GM23338 (cell line): Measurements from ENCODE around the gene NUDT15. TPM values are rescaled to one million over a fixed set of nuclear protein-coding genes. Genes with fewer than 3 reads are reported as not detected.
A peak's percentile ranks its signal among the peaks of the same experiment; 100 is the strongest.

Experiments
- ATAC-seq: fragments of 200-7000 bp; cut with Tn5 transposase; 3 replicates; pipeline ENCODE4 v1.9.1; 2020
- DNase-seq: peaks from one replicate; pipeline ENCODE4 v3.0.0-alpha.2; 2015; ENCODE audit warnings: low spot score
- H2AFZ ChIP-seq: fragments of 200-600 bp; sonication (generic); 2 replicates; pipeline ENCODE4 v1.8.0; 2016; ENCODE audit warnings: antibody characterized with exemption, mild to moderate bottlenecking, moderate library complexity
- H3F3A ChIP-seq: fragments of 200-600 bp; sonication (generic); replicated peaks from 2 replicates; pipeline ENCODE4 v1.8.0; 2017; ENCODE audit warnings: antibody characterized with exemption, mixed run types, low read depth
- H3K27ac ChIP-seq: fragments of 200-600 bp; sonication (generic); 2 replicates; pipeline ENCODE4 v1.6.1; 2016; ENCODE audit warnings: low read depth
- H3K27me3 ChIP-seq: fragments of 200-600 bp; sonication (generic); 2 replicates; pipeline ENCODE4 v1.8.0; 2016; ENCODE audit warnings: mild to moderate bottlenecking, mixed run types, moderate library complexity; ENCODE audit not compliant: insufficient read depth
- H3K36me3 ChIP-seq: fragments of 200-600 bp; sonication (generic); 2 replicates; pipeline ENCODE4 v1.8.0; 2016; ENCODE audit warnings: mild to moderate bottlenecking; ENCODE audit not compliant: insufficient read depth
- H3K4me1 ChIP-seq: fragments of 200-600 bp; sonication (generic); 2 replicates; pipeline ENCODE4 v1.8.0; 2016; ENCODE audit warnings: mild to moderate bottlenecking, moderate library complexity; ENCODE audit not compliant: insufficient read depth
- H3K4me2 ChIP-seq: fragments of 200-600 bp; sonication (generic); 2 replicates; pipeline ENCODE4 v1.7.1; 2017; ENCODE audit warnings: mixed run types
- H3K4me3 ChIP-seq: fragments of 200-600 bp; sonication (generic); 2 replicates; pipeline ENCODE4 v1.6.1; 2016; ENCODE audit warnings: mixed run types
- H3K79me2 ChIP-seq: fragments of 200-600 bp; sonication (generic); replicated peaks from 2 replicates; pipeline ENCODE4 v1.8.0; 2017; ENCODE audit warnings: mild to moderate bottlenecking; ENCODE audit not compliant: insufficient read depth
- H3K9me2 ChIP-seq: fragments of 200-600 bp; sonication (generic); 2 replicates; pipeline ENCODE4 v1.8.0; 2017; ENCODE audit not compliant: insufficient read depth
- H4K20me1 ChIP-seq: fragments of 200-600 bp; sonication (generic); replicated peaks from 2 replicates; pipeline ENCODE4 v1.8.0; 2017; ENCODE audit warnings: mild to moderate bottlenecking; ENCODE audit not compliant: insufficient read depth
- H3K27ac Mint-ChIP-seq: 2 replicates; pipeline ENCODE4 v1.8.0; 2020; ENCODE audit warnings: inconsistent platforms, mild to moderate bottlenecking, moderate library complexity, mixed read lengths
- H3K27me3 Mint-ChIP-seq: 3 replicates; pipeline ENCODE4 v1.8.0; 2022; ENCODE audit warnings: low read depth, mild to moderate bottlenecking, moderate library complexity, mixed read lengths, inconsistent platforms; ENCODE audit not compliant: insufficient read depth, poor library complexity
- H3K36me3 Mint-ChIP-seq: 3 replicates; pipeline ENCODE4 v1.8.0; 2021; ENCODE audit warnings: low read depth, mild to moderate bottlenecking, inconsistent platforms, moderate library complexity, mixed read lengths
- H3K4me1 Mint-ChIP-seq: 3 replicates; pipeline ENCODE4 v1.8.0; 2020; ENCODE audit warnings: mild to moderate bottlenecking, inconsistent platforms, mixed read lengths
- H3K4me3 Mint-ChIP-seq: 3 replicates; pipeline ENCODE4 v1.8.0; 2021; ENCODE audit warnings: moderate library complexity, mild to moderate bottlenecking, inconsistent platforms, mixed read lengths
- H3K9me3 Mint-ChIP-seq: 3 replicates; pipeline ENCODE4 v1.8.0; 2020; ENCODE audit warnings: moderate library complexity, mild to moderate bottlenecking, inconsistent platforms, mixed read lengths
- CTCF ChIP-seq, 2 experiments: fragments of 200-600 bp in 1 of 2; sonication (generic) in 1 of 2; conservative IDR thresholded peaks; 2 replicates each; pipeline versions ENCODE4 v1.5.1 to v1.6.1; 2016 to 2017; ENCODE audit warnings: antibody characterized with exemption in 2 of 2, low read depth in 2 of 2, mild to moderate bottlenecking in 2 of 2, moderate library complexity in 1 of 2
- ETS1 ChIP-seq: IDR thresholded peaks from 2 replicates; pipeline ENCODE4 v1.6.1; 2016; ENCODE audit warnings: antibody characterized with exemption
- EZH2 ChIP-seq: fragments of 200-600 bp; sonication (generic); IDR thresholded peaks from one replicate; pipeline ENCODE4 v1.8.0; 2017; ENCODE audit warnings: antibody characterized with exemption, mild to moderate bottlenecking, low read depth; ENCODE audit not compliant: unreplicated experiment
- EZH2phosphoT487 ChIP-seq: fragments of 200-600 bp; sonication (generic); IDR thresholded peaks from one replicate; pipeline ENCODE4 v1.8.1; 2018; ENCODE audit warnings: antibody characterized with exemption; ENCODE audit not compliant: unreplicated experiment
- JUNB ChIP-seq: IDR thresholded peaks from one replicate; pipeline ENCODE4 v1.6.1; 2016; ENCODE audit warnings: antibody characterized with exemption; ENCODE audit not compliant: unreplicated experiment
- NANOG ChIP-seq: IDR thresholded peaks from 2 replicates; pipeline ENCODE4 v1.6.1; 2016; ENCODE audit warnings: antibody characterized with exemption, borderline replicate concordance
- POLR2AphosphoS5 ChIP-seq: IDR thresholded peaks from 2 replicates; pipeline ENCODE4 v1.6.1; 2016; ENCODE audit warnings: antibody characterized with exemption, low read depth
- REST ChIP-seq: IDR thresholded peaks from one replicate; pipeline ENCODE4 v1.6.1; 2018; ENCODE audit warnings: antibody characterized with exemption; ENCODE audit not compliant: unreplicated experiment
- ZNF114 ChIP-seq: fragments of 250-450 bp; sonication (Bioruptor Pico); IDR thresholded peaks from 2 replicates; pipeline ENCODE4 v1.5.0; 2020; ENCODE audit warnings: mild to moderate bottlenecking, moderate library complexity
- ZNF331 ChIP-seq: fragments of 250-450 bp; sonication (Bioruptor Pico); IDR thresholded peaks from 2 replicates; pipeline ENCODE4 v1.5.0; 2020; ENCODE audit warnings: low read depth, mild to moderate bottlenecking, moderate library complexity
- polyA plus RNA-seq: library from polyadenylated mRNA; unstranded; fragments of >200 nt; fragmentation: Nextera tagmentation; extraction: Ambion mirVana; gene quantifications from 2 replicates; pipeline ENCODE4 v1.2.1, GENCODE V29; 2016
- total RNA-seq: library from RNA; depleted of rRNA; stranded (reverse); fragments of >200 nt; shearing (Covaris generic); gene quantifications from 2 replicates; pipeline ENCODE4 v1.2.3, GENCODE V29; 2014

NUDT15 gene
- total and polyA plus RNA-seq, 2 experiments from 2014 or later = 59.3 TPM

- TF ChIP-seq EZH2 = no peak
- TF ChIP-seq JUNB = no peak
- no peak for TF ChIP-seq ETS1
- no peak for TF ChIP-seq POLR2AphosphoS5
- TF ChIP-seq REST = no peak
Measured at GRCh38 chr13:47997384-47997783, 40.1 kb upstream of the NUDT15 start (continued).

- no peak for ATAC-seq
- Histone ChIP-seq H3F3A (0 out of 2 replicates have a peak, but pooled peaks cover 4% of the 10 kb centered on the region), H3K4me3 (peak overlapping the region; percentile 96), H3K4me2 (peak overlapping the region; percentile 98), H3K27ac (no peak overlapping the region), H3K27me3 (no peaks in the 10 kb centered on the region), H4K20me1 (no peaks in the 10 kb centered on the region; the same call in 1 of the 2 replicates), H3K36me3 (peaks cover 8% of the 10 kb centered on the region; the same call in 1 of the 2 replicates), H2AFZ (no peak overlapping the region), H3K9me2 (no peaks in the 10 kb centered on the region), H3K79me2 (peaks cover 61% of the 10 kb centered on the region), H3K4me1 (peaks cover 30% of the 10 kb centered on the region)
- H3K4me1 Mint-ChIP-seq = peaks cover 29% of the 10 kb centered on the region
- H3K36me3 Mint-ChIP-seq = peaks cover 17% of the 10 kb centered on the region
- no peak overlapping the region for H3K27ac Mint-ChIP-seq
- H3K27me3 Mint-ChIP-seq = peaks cover 6% of the 10 kb centered on the region
- peak overlapping the region; percentile 93 for H3K4me3 Mint-ChIP-seq
- H3K9me3 Mint-ChIP-seq = no peaks in the 10 kb centered on the region
- no peak for DNase-seq
- no peak for TF ChIP-seq EZH2phosphoT487
- TF ChIP-seq POLR2AphosphoS5 = no peak
- TF ChIP-seq EZH2 = no peak
- no peak for TF ChIP-seq REST
- TF ChIP-seq NANOG = no peak
- TF ChIP-seq JUNB = no peak
- TF ChIP-seq ETS1 = no peak
- TF ChIP-seq ZNF114 (CRISPR knock-in tag) = no peak
- TF ChIP-seq CTCF (conservative IDR thresholded peaks at IDR 0.05; ENCODE audit: low read depth in 2 of 2) = no peak
- no peak for TF ChIP-seq ZNF331
Measured at GRCh38 chr13:47999973-48000372, 37.6 kb upstream of the NUDT15 start.
